Central memory CD8-positive, alpha-beta T cell (primary cell): ENCODE results near the gene MPRIP.

Experiments
- ATAC-seq: fragments of 150-1000 bp; cut with Tn5 transposase; replicated peaks from 2 replicates; pipeline ENCODE4 v1.10.0; 2022; ENCODE audit warnings: mild to moderate bottlenecking, moderate FRiP score, moderate number of reproducible peaks; ENCODE audit not compliant: poor library complexity, severe bottlenecking; ENCODE audit errors: extremely low read depth
- DNase-seq, 2 donors: peaks; one replicate each; pipeline ENCODE4 v3.0.0; 2021; ENCODE audit warnings: low spot score in 2 of 2
- H3K27ac Mint-ChIP-seq: one replicate; pipeline ENCODE4 v1.8.0; 2022; ENCODE audit warnings: low read depth, mild to moderate bottlenecking, moderate library complexity, mixed read lengths
- H3K27me3 Mint-ChIP-seq: one replicate; pipeline ENCODE4 v1.8.0; 2022; ENCODE audit warnings: mixed read lengths
- H3K36me3 Mint-ChIP-seq: one replicate; pipeline ENCODE4 v1.8.0; 2022; ENCODE audit warnings: mild to moderate bottlenecking, moderate library complexity, mixed read lengths; ENCODE audit not compliant: insufficient read depth
- H3K4me1 Mint-ChIP-seq: one replicate; pipeline ENCODE4 v1.8.0; 2022; ENCODE audit warnings: mixed read lengths
- H3K4me3 Mint-ChIP-seq: one replicate; pipeline ENCODE4 v1.8.0; 2022; ENCODE audit warnings: mild to moderate bottlenecking, moderate library complexity, mixed read lengths
- H3K9me3 Mint-ChIP-seq: one replicate; pipeline ENCODE4 v1.8.0; 2022; ENCODE audit warnings: mixed read lengths

Gene MPRIP

GRCh38 chr17:17097763-17098345 is 55.6 kb downstream of the MPRIP start:
- Mint-ChIP-seq H3K27ac (no peak overlapping the region), H3K36me3 (peaks cover 7% of the 10 kb centered on the region)
- ATAC-seq: no peak

GRCh38 chr17:17098551-17099179 is 56.4 kb downstream of the MPRIP start:
- H3K9me3 Mint-ChIP-seq: no peaks in the 10 kb centered on the region
- H3K27ac Mint-ChIP-seq: no peak overlapping the region
- H3K4me3 Mint-ChIP-seq: no peak overlapping the region
- peaks cover 7% of the 10 kb centered on the region for H3K36me3 Mint-ChIP-seq
- DNase-seq (no peak), ATAC-seq (no peak)
- H3K27me3 Mint-ChIP-seq: no peaks in the 10 kb centered on the region
- H3K4me1 Mint-ChIP-seq: peaks cover 22% of the 10 kb centered on the region

More at GRCh38 chr17:17097763-17098345, 55.6 kb downstream of the MPRIP start:
- Mint-ChIP-seq H3K4me1 (peaks cover 30% of the 10 kb centered on the region), H3K27me3 (no peaks in the 10 kb centered on the region), H3K9me3 (no peaks in the 10 kb centered on the region), H3K4me3 (no peak overlapping the region)
- no peak for DNase-seq

GRCh38 chr17:17102176-17102575 is 59.9 kb downstream of the MPRIP start:
- H3K4me1 Mint-ChIP-seq: peaks cover 14% of the 10 kb centered on the region
- DNase-seq (no peak), ATAC-seq (no peak)
- no peaks in the 10 kb centered on the region for H3K27me3 Mint-ChIP-seq
- H3K9me3 Mint-ChIP-seq: no peaks in the 10 kb centered on the region
- peak overlapping the region; percentile 47 for H3K27ac Mint-ChIP-seq
- H3K36me3 Mint-ChIP-seq: peaks cover 7% of the 10 kb centered on the region
- H3K4me3 Mint-ChIP-seq: no peak overlapping the region

- no peaks in the 10 kb centered on the region for H3K9me3 Mint-ChIP-seq
- H3K27ac Mint-ChIP-seq: peak overlapping the region; percentile 47
Observed at GRCh38 chr17:17103160-17103559, 60.9 kb downstream of the MPRIP start.

GRCh38 chr17:17104036-17104435 is 61.8 kb downstream of the MPRIP start:
- H3K27me3 Mint-ChIP-seq: no peaks in the 10 kb centered on the region

More at GRCh38 chr17:17103160-17103559, 60.9 kb downstream of the MPRIP start:
- Mint-ChIP-seq H3K4me3 (no peak overlapping the region), H3K4me1 (peaks cover 22% of the 10 kb centered on the region), H3K36me3 (peaks cover 4% of the 10 kb centered on the region), H3K27me3 (no peaks in the 10 kb centered on the region)
- no peak for ATAC-seq
- DNase-seq: no peak

GRCh38 chr17:17104494-17104893 is 62.2 kb downstream of the MPRIP start:
- Mint-ChIP-seq H3K36me3 (peaks cover 3% of the 10 kb centered on the region), H3K27ac (no peak overlapping the region), H3K27me3 (no peaks in the 10 kb centered on the region), H3K4me1 (peaks cover 36% of the 10 kb centered on the region), H3K9me3 (no peaks in the 10 kb centered on the region), H3K4me3 (no peak overlapping the region)
- ATAC-seq: no peak
- DNase-seq: no peak

More at GRCh38 chr17:17104036-17104435, 61.8 kb downstream of the MPRIP start:
- H3K27ac Mint-ChIP-seq: no peak overlapping the region
- H3K4me3 Mint-ChIP-seq: no peak overlapping the region
- ATAC-seq (no peak), DNase-seq (no peak)
- H3K4me1 Mint-ChIP-seq: peaks cover 31% of the 10 kb centered on the region
- H3K36me3 Mint-ChIP-seq: peaks cover 3% of the 10 kb centered on the region
- H3K9me3 Mint-ChIP-seq: no peaks in the 10 kb centered on the region

- Mint-ChIP-seq H3K4me3 (no peak overlapping the region), H3K9me3 (no peaks in the 10 kb centered on the region), H3K4me1 (peaks cover 51% of the 10 kb centered on the region), H3K27ac (peak overlapping the region; percentile 71), H3K27me3 (no peaks in the 10 kb centered on the region), H3K36me3 (peaks cover 5% of the 10 kb centered on the region)
- no peak for ATAC-seq
- DNase-seq: no peak
Observed at GRCh38 chr17:17105976-17106375, 63.7 kb downstream of the MPRIP start.

- Mint-ChIP-seq H3K36me3 (peaks cover 5% of the 10 kb centered on the region), H3K4me3 (no peak overlapping the region), H3K27ac (peak overlapping the region; percentile 71), H3K4me1 (peaks cover 58% of the 10 kb centered on the region), H3K9me3 (no peaks in the 10 kb centered on the region), H3K27me3 (no peaks in the 10 kb centered on the region)
- DNase-seq (no peak), ATAC-seq (no peak)
Observed at GRCh38 chr17:17106756-17107155, 64.5 kb downstream of the MPRIP start.

GRCh38 chr17:17107281-17107680 is 65.0 kb downstream of the MPRIP start:
- peak overlapping the region; percentile 71 for H3K27ac Mint-ChIP-seq
- peaks cover 5% of the 10 kb centered on the region for H3K36me3 Mint-ChIP-seq
- no peaks in the 10 kb centered on the region for H3K27me3 Mint-ChIP-seq
- DNase-seq (no peak), ATAC-seq (no peak)
- peaks cover 64% of the 10 kb centered on the region for H3K4me1 Mint-ChIP-seq
- no peaks in the 10 kb centered on the region for H3K9me3 Mint-ChIP-seq
- H3K4me3 Mint-ChIP-seq: no peak overlapping the region

GRCh38 chr17:17107891-17108431 is 65.7 kb downstream of the MPRIP start:
- Mint-ChIP-seq H3K27me3 (no peaks in the 10 kb centered on the region), H3K4me3 (no peak overlapping the region)

GRCh38 chr17:17108451-17109049 is 66.3 kb downstream of the MPRIP start:
- H3K4me1 Mint-ChIP-seq: peaks cover 66% of the 10 kb centered on the region
- DNase-seq (no peak), ATAC-seq (no peak)
- H3K4me3 Mint-ChIP-seq: no peak overlapping the region
- peak overlapping the region; percentile 82 for H3K27ac Mint-ChIP-seq
- peaks cover 5% of the 10 kb centered on the region for H3K36me3 Mint-ChIP-seq
- no peaks in the 10 kb centered on the region for H3K9me3 Mint-ChIP-seq
- H3K27me3 Mint-ChIP-seq: no peaks in the 10 kb centered on the region

More at GRCh38 chr17:17107891-17108431, 65.7 kb downstream of the MPRIP start:
- H3K27ac Mint-ChIP-seq: peak overlapping the region; percentile 82
- DNase-seq (no peak), ATAC-seq (no peak)
- H3K4me1 Mint-ChIP-seq: peaks cover 66% of the 10 kb centered on the region
- peaks cover 5% of the 10 kb centered on the region for H3K36me3 Mint-ChIP-seq
- H3K9me3 Mint-ChIP-seq: no peaks in the 10 kb centered on the region

- H3K27me3 Mint-ChIP-seq: no peaks in the 10 kb centered on the region
Observed at GRCh38 chr17:17109256-17109655, 67.0 kb downstream of the MPRIP start.

More at GRCh38 chr17:17109256-17109655, 67.0 kb downstream of the MPRIP start:
- H3K36me3 Mint-ChIP-seq: peaks cover 5% of the 10 kb centered on the region
- peak overlapping the region; percentile 38 for H3K4me3 Mint-ChIP-seq
- no peak for ATAC-seq
- no peaks in the 10 kb centered on the region for H3K9me3 Mint-ChIP-seq
- H3K4me1 Mint-ChIP-seq: peaks cover 69% of the 10 kb centered on the region
- H3K27ac Mint-ChIP-seq: peak overlapping the region; percentile 82
- DNase-seq: no peak
